HG03439 (cell line): ENCODE measurements around the gene MTMR3.
"Not testable (repeated sequence)": the region's sequence is repeated elsewhere in the genome, so short reads cannot be mapped to it uniquely, and the experiment has no call there.

Experiments used
- ATAC-seq: cut with Tn5 transposase; IDR thresholded peaks from one replicate; pipeline ENCODE4 v1.9.1; 2021; ENCODE audit warnings: mild to moderate bottlenecking, moderate library complexity; ENCODE audit not compliant: unreplicated experiment

The MTMR3 gene

GRCh38 chr22:30045901-30046715 is 163.1 kb downstream of the MTMR3 start:
- ATAC-seq, result no peak

DNA sequence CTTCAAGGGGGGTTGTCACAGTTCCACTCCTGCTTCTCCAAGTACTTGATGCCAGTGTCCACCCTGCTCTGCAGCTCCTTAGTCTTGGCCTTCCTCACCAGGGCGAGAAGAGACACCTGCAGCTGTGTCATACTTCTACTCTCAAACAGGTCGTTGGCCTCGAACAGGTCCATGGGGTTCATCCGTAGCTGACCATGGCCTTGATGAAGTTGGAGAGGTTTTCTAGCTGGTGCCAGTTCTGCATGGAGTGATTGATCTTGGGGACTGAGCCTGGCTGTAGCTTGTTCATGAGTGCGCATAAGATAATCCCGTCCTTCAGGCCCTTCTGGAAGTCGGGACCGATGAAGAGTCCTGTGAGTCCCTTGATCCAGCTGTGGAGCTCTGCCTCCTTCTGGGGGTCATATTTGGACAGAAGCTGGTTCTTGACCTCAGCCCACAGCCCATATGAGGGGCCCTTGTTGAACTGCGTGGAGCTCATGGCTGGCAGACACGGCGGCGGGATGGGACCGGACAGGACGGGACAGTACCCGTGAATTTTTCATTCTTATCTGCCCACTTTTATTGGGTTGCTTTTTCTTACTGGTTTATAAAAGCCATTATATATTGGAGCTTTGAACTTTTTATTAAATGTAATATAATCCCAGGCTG is 163.9 kb downstream of the MTMR3 start:
- no peak for ATAC-seq

DNA sequence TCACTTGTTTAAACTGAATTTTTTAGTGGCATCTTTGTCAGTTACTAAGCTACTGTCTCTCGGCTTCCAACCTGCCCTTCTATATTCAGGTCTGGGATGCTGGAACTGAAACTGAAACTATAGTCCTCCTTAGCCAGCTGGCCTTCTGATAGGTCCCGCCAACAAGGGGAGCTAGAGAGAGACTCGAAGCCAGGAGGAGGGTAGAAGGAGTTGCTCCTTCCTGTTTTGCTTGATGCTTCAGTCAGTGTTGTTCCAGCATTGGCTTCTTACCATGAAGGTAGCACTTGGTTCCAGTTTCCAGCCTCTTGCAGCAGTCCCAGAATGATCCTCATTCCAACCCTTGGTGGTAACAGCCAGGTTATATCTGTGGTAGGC is 164.4 kb downstream of the MTMR3 start:
- ATAC-seq, result no peak

GRCh38 chr22:30048681-30049080 is 165.7 kb downstream of the MTMR3 start:
- no peak for ATAC-seq

DNA sequence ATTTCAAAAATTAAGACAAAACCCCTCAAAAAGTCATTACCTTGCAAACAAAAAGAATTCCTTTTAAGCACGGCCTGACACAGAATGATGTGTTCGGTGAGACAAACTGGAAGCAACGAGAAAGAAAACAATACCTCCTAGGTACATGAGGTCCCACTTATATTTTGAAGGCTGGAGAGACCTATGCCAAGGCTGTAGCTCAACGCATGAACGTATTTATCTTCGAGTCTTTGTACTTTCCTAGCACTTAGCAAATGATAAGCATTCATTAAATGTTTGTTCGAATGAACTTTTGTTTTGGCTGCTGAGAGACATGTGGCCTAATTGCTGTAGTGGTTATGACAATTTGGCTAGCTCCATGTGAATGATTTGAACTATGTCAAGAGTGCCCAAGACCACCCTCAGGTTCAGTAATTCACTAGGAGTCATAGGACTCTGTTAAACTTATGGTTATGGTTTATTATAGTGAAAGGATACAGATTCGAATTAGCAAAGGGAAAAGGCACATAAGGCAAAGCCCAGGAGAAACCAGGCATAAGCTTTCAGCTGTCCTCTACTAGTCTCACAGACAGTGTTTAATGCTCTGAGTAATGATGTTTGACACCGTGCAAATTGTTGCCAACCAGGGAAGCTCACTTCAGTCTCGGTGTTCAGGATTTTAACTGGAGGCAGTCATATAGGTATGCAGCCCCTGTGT is 171.2 kb downstream of the MTMR3 start:
- no peak for ATAC-seq

GRCh38 chr22:30054764-30055069 is 171.7 kb downstream of the MTMR3 start:
- ATAC-seq, result no peak

GRCh38 chr22:30056015-30056414 is 173.0 kb downstream of the MTMR3 start:
- ATAC-seq, result no peak

GRCh38 chr22:30057375-30057774 is 174.4 kb downstream of the MTMR3 start:
- ATAC-seq, result no peak

- ATAC-seq, result not testable (repeated sequence)
Measured at GRCh38 chr22:30059346-30060020, 176.5 kb downstream of the MTMR3 start.

GRCh38 chr22:30061094-30061493 is 178.1 kb downstream of the MTMR3 start:
- ATAC-seq, result not testable (repeated sequence)

DNA sequence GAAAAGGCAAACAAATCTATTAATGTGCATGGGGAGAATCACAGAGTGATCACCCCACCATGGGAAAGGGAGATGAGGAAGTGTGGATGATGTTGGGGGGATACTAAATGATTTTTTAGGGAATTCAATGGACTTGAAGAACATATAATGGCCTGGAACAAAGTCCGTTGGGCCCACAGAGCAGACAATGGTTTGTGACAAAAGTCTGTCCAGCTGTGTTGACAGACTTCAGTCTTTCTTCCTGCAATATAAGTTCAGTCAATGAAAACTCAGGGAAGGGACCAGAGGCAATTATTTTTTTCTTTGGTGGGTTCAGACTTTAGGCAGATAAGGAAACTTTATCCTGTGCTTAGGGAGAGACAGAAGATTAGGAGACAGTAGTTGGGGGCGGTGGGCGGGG is 179.3 kb downstream of the MTMR3 start:
- ATAC-seq, result no peak

DNA sequence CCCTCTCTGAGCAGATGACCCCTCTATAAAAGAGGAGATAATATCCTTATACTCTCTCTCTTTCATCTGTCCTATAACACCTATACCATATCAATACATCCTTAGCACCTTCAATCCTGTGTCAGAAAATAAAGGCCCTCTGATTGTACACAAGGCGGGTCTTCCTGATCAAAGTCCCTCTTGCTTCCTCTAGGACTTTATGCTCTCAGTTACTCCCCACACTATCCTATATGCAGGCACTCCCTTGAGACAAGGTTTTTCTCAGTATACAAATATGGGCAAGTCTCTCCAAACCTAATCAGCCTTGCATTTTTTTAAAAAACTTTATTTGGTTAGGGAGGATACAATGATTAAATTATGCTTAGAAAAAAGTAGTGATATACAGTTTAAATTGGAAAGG is 180.0 kb downstream of the MTMR3 start:
- no peak for ATAC-seq

GRCh38 chr22:30064172-30064571 is 181.2 kb downstream of the MTMR3 start:
- ATAC-seq, result no peak

DNA sequence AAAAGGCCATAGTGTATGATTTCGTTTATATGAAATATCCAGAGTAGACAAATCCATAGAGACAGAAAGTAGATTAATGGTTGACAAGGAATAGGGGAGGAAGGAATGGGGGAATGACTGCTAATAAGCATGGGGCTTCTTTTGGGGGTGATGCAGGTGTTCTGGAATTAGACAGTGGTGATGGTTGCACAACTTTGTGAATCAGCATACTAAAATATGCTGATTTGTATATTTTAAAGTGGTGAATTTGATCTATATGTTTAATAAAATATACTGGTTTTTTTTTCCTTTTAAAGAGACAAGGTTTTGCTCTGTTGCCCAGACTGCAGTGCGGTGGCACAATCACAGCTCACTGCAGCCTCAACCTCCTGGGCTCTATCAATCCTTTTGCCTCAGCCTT is 190.8 kb downstream of the MTMR3 start:
- no peak for ATAC-seq

- no peak for ATAC-seq
Measured at GRCh38 chr22:30074147-30074546, 191.2 kb downstream of the MTMR3 start.

- no peak for ATAC-seq
Measured at GRCh38 chr22:30074994-30075393, 192.0 kb downstream of the MTMR3 start.

GRCh38 chr22:30077279-30077880 is 194.4 kb downstream of the MTMR3 start:
- no peak for ATAC-seq

- no peak for ATAC-seq
Measured at GRCh38 chr22:30078320-30079311, 195.6 kb downstream of the MTMR3 start.

DNA sequence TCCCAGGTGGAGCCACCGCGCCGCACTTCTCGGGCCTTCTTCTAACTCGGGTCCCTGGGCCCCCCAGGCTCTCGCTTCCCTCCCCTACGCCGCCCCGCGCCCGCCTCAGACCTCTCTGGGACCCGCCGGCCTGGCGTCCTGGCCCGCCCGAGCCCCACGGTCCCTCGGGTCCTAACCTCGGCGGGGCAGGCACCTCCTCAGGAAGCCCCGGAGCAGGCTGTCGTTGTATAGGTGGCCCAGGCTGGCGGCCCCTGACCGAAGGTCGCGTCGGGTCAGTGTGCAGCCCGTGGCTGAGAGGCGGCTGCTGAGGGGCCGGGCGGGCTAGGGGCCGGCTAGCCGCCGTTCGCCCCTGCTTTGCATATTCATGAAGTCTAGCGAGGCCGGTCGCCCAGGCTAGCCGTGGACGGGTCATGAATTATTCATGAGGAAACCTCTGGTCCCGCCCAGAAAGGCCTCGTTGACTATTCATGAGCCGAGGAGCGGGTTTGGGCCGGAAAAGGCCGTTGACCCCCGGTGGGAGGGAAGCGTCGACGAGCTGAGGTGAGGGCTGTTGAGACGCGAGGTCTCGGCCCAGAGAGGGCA is 197.1 kb downstream of the MTMR3 start, which contains the start of gene HORMAD2:
TSS of gene HORMAD2 (plus strand) at position 513 of the 582 bp plus-strand sequence. CDS start 13,489 bp downstream, outside the sequence.
- ATAC-seq, result no peak
